Activated CD4-positive, alpha-beta T cell treated with anti-CD3 and anti-CD28 coated beads for 48 hours (primary cell): ENCODE results near the gene MAST2.

Experiments used
- DNase-seq: peaks from one replicate; pipeline ENCODE4 v3.0.0-alpha.2; 2020

The MAST2 gene

DNA sequence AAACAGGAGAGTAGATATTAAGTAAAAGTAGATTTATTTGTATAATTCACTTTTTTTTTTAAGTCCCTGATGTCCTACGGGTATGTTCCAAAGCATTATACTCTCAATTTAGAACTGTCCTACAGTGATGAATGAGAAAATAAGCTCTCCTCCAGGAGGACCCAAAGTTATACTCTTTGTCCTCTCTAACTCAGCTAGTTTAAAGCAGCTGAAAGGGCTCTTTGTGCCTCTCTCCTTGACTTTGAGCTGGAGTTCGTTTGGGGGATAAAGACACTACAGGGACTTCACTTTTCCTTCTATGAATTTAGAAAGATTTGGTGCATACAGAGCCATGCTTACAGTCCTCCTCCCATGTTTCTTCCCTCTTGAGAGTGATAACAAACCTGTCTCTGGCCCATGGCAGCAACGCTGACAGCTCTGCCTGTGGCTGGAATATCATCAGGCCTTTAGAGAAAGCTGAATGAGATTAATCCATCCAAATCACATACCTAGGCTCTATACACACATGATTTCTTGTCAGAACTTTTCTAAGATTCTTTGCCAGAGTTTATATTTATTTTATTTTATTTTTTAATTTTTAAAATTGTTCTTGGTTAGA, 194.7 kb downstream of the MAST2 start:
- no peak for DNase-seq

DNA sequence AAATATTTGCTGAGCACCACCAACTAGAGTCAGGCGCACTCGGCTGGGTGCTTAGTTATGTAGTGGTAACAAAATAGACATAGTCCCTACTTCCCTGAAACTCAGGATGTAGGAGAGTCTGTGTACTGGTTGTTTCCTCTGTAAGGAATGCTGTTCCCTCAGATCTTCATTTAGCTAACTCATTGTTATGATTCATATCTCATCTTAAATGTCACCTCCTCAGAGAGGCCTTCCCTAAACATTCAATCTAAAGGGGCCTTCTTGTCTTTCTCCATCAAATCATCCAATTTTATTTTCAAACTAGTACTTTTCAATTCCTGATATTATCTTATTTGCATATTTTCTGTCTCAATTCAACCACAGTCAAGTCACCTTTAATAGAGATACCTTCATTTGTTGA, 196.1 kb downstream of the MAST2 start:
- DNase-seq: no peak

DNA sequence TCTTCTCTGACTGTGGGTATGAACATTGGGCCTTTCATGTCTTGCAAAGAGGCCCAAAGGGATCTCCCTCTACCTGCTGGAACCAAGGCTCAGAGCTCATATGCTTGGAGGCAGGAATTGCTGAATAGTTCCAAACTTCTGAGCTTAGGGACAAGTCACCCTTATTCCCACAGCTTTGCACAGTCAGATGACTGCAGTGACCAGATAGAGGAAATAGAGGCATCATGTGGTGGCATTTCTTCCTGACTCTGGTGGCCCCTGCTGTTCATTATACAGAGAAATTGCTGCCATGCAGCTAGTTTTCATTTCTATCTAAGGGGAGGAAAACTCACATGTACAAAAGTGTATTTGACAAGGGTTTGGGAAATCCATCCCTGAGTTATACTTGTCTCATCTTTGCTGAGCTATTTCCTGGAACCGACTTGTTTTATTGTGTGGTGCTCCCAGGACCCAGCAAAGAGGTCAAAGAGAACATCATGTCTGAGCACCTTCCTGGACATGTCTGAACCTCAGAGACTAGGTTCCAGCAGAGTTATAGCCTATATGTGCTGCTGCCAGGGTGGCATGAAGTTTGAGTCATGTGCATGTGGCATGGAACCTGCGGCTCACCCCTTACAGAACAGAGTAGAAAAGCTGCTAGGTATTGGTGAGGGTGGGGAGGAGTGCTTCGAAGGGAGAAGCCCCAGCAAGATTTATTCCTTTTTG, 197.8 kb downstream of the MAST2 start:
- no peak for DNase-seq

DNA sequence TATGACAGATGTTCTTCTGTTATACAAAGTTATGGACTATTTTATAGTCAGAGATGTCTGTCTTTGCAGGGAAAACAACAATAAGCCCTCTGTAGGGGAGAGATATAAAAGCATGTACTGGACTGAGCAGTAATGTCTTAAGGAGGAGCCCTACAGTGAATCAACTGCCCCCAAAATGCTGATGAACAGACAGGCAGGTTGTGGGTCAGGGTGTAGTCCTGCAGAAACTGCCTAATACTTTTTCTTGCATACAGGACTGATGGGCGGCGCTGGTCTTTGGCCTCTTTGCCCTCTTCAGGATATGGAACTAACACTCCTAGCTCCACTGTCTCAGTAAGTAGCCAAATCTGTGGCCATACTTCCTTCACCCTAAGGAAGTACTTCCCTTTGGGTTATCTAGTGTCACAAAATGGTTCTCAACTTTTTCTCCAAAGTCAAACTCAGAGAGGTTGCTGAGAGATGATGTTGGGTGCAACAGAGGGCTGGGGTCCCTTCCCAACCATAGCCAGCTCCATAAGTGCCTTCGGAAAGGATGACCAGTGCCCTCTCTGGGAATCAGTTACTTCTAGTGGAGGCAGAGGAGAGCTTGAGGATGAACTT, 199.2 kb downstream of the MAST2 start:
- DNase-seq: no peak

DNA sequence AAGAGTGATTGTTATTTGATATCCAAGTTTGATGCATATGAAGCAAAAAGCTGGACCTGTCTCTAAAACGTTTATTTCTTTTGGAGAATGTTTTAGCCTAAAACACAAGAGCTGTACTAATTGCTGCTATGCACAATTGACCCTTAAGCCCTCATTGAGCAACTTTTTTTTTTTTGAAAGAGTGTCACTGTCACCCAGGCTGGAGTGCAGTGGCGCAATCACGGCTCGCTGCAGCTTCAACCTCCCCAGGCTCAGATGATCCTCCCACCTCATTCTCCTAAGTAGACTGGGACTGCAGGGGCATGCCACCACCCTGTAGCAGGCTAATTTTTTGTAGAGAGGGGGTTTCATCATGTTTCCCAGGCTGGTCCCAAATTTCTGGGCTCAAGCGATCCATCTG, 199.9 kb downstream of the MAST2 start:
- DNase-seq: no peak

DNA sequence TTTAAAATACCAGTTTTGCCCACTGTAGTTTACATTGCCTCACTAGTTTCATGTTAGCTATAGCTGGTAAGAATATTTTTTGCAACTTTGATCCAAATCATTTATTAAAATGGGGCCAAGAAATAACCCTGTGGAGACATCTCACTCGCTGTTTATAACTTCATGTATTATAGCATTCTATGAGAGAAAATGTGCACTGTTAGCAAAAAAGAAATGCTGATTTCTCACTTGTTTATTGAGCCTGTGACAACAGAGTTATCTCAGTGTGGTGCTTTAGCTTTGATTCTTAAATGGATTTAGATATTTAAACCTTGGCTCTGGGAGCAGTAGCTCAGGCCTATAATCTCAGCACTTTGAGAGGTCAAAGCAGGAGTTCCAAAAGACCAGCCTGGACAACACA, 201.1 kb downstream of the MAST2 start:
- no peak for DNase-seq

DNA sequence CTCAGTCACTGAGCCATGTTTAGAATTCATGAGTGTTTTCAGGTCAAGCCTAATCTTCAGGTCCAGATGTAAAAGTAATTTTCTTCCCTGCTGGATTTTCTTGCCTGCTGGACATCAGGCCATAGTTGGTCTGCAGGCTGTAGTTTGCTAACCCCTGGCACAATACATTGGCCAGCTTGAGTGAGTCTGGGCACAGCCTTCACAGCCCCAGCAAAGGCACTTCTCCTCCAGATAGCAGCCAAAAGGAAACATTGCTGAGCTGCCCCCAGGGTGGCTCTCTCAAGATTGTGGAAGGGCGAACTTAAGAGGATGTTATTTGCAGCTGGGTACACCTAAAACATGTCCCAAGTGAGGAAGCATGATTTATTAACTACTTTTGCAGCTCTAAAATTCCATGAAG, 202.2 kb downstream of the MAST2 start:
- DNase-seq: no peak

DNA sequence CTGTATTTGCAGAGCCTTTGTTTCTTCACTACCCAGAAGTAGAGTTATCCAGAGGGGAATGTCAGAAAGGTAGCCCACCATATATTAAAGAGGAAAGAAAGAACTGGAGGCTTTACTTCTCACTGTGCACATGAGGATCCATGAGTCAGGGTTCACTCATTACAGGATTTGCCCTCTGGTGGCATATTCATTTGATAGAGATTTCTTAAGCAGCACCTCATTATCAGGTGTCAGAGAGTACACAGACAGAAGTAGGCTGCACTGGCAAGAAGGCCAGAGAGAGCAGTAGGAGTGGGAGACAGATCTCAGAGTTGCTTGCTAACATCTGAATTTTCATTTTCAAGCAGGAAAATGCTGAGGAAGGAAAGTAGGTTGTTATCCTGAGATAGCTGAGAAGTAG, 205.2 kb downstream of the MAST2 start:
- no peak for DNase-seq

DNA sequence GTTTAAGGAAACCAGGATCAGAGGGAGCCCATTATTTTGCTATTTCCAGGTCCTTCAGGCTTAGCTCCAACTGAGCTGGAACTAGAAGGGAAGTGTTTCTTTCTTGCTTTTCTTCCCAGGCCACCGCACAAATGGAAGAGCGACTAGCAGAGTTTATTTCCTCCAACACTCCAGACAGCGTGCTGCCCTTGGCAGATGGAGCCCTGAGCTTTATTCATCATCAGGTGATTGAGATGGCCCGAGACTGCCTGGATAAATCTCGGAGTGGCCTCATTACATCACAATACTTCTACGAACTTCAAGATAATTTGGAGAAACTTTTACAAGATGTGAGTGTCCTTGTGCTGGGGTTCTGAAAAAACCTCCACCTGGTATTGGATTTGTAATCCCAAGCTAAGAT, 207.2 kb downstream of the MAST2 start:
- DNase-seq: no peak

DNA sequence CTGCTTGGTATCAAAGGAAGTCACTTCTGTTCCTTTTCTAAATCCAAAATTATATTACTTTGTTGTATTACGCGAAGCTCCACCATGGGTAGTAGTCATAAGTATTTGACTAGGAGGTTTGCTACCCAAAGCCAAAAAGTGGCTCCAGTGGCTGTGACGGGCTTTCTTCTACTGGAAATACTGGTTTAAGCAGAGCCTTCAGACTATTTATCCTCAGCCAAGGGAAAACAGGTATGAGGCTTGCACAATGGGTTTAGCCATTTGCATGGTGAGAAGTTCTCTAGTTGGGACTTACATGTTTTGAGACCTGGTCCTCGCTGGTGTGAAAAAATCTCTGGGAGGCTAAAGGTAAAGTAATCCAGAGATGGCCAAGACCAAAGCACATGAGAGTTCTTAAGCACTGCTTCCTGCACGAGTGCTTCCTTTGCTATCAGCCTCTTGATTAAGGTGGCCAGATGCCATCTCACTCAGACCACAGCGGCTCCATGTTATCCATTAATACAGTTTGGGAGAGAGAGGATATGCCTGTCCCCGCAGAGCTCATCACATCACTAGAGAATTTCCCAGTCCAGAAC, 207.8 kb downstream of the MAST2 start:
- no peak for DNase-seq

DNA sequence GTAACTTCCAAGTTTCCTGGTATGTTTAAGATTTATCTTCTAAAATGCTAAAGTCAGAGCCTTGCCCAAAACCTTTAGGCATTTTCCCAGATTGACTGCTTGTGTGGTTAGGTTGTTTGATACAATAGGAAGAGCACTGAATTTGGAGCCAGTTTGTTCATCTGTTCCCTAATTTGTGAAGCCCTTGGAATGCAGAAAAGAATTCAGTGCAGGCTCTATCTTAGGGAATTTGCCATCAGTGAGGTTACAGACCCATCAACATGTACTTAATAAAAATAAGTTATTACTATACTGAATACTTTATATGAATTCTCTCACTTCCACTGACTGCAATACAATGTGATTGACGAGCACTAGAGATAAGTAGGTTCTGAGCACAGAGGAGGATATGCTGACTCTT, 208.8 kb downstream of the MAST2 start:
- no peak for DNase-seq

DNA sequence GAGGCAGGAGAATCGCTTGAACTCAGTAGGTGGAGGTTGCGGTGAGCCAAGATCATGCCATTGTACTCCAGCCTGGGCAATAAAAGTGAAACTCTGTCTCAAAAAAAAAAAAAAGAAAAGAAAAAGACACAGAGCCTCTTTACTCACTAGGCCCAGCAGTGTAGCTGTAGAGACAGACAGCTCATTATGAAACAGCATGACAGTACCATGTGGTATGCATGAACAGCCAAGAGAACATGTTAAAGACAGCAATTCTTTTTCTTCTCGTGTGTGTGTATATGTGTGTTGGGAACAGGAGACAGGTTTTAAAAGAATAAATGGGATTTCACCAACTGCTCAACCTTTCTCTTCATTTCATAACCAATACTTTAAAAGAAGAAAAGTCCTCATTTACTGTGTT, 210.2 kb downstream of the MAST2 start:
- DNase-seq: no peak

DNA sequence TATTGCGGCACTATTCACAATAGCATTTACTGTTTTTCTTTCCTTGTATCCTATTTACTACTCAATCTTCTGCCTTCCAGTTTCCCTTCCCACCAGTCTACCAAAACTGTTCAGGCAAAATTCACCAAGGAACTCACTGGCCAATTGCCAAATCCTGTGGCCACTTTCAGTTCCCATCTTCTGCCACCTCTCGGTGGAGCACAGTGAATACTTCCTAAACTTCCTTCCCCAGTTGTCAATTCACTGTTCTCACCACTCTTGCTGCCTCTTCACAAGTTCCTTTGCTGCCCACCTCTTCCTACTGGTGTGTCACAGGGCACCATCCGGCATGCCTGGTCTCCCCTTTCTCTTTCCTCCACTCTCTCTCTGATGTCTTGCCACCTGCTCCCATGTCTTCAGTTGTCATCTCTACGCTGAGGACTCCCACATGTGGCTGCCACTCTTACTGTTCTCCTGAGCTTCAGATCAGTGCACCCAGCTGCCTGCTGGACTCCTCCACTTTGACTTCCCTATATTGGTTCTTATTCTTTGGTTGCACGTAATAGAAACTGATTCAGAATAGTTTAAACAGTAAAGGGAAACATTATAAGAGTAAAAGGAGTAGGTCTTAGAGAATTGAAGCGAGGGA, 214.6 kb downstream of the MAST2 start:
- no peak for DNase-seq

DNA sequence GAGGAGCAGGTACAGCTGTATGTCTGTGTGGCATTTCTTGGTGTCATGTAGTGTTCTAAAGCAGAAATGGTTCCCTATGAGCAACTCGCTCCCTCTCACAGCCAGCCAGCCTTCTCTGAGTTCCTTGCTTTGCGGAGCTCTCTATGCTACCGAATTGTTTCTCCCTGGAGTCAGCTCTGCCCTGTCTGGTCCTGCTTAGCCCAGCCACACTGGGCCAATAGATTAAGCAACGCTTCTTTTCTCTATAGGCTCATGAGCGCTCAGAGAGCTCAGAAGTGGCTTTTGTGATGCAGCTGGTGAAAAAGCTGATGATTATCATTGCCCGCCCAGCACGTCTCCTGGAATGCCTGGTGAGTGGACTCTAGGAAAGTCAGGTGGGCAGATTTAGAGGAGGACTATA, 215.9 kb downstream of the MAST2 start:
- DNase-seq: no peak

DNA sequence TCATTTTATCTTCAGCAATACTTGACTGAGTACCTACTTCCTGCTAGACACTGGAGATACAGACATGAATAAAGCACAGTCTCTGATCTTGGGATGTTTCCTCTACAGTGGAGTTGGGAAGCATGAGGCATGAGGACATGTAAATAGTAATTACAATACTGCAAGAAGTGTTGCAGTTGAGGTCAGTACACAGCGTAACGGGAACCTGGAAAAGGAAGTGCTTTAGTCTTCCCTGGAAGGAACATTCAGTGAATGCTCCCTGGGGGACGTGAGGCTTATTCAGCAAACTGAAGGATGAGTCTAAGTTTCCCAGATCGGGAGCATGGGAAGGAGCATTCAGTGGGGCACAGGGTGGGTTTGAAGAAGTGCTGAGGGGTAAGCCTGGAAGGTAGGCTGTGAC, 216.6 kb downstream of the MAST2 start:
- no peak for DNase-seq

DNA sequence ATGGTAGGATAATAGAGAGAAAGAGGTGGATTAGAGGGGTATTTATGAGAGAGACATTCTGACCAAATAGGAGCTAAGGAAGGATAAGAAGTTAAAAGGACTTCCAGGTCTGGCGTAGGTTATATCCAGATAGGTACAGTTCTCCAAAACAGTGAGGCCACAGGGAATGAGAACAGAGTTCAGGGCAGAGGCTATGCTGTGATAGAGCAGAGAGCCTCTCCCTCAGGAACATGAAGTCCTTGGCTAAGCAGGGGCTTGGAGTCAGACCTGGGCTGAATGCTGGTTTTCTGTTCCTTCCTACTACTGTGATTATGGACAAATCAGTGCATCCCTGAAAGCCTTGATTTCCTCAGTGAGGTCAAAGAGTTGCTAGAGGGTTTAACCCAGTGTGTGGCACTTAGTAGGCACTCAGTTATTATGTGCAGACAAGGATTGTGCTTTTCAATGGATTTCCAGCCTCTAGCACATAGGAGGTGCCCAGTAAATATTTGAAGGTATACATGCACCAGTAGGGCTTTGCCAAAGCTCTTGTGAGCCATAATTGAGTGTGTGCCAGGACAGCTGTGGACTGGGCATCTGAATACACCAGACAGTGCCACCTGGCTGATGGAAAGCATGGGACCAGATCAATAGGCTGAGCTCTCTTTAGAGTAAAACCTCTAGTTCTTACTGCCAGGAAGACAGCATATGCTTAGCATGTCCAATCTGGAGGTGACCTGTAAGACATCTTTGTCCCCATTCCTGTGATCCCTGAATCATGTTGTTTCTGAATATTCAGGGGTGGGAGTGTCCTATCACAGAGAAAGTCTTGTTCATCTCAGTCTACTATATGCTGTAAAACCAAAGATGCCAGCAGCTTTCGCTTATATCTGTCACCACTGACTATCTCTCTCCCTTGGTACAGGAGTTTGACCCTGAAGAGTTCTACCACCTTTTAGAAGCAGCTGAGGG, 217.9 kb downstream of the MAST2 start:
- no peak for DNase-seq

DNA sequence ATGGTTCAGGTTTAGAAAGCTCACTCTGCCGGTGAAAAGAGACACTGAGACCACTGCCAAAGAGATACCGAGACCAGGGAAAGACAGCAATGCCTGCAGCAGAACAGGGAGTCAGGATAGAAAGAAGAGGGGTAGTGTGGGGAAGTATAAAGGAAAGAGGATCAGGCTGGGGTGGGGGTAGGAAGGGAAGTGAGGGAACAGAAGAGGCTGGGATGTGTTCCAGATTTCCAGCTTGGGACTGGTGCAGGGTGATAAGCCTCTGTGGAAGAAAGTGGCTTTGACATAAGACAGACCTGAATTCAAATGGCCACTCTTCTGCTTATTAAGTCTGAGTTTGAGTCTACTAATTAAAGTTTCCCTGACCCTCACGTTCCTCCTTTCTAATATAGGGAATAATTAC, 223.1 kb downstream of the MAST2 start:
- no peak for DNase-seq

DNA sequence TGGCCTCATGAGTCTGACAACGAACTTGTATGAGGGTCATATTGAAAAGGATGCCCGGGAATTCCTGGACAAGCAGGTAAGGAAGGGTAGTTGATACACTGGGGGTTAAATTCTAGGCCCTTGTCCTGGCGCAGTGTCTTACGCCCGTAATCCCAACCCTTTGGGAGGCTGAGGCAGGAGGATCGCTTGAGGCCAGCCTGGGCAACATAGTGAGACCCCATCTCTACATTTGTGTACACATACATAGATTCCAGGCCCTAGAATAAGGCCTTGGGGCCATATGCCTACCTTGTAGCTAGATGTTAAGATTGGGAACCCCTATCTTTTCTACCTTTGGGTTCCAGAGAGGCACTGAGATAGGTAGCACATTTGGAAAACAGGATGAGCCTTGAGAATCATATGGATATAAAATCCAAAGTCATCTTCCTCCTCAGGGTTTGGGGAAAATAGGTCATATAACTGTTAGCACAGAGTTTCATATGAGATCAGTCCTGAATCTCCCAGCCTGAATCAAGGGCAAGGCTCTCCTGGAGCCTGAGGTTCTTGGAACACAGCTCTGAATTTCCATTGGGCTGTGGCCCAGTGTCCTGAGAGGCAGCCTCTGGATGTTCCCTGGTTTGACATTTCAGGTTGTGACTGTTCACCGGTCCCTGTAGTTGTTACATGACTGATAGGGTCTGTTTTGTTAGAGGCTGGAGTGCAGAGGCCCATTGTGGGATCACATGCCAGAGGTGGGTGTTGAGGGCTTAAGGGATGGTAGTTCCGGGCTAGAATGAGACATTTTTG, 224.6 kb downstream of the MAST2 start:
- DNase-seq: no peak

DNA sequence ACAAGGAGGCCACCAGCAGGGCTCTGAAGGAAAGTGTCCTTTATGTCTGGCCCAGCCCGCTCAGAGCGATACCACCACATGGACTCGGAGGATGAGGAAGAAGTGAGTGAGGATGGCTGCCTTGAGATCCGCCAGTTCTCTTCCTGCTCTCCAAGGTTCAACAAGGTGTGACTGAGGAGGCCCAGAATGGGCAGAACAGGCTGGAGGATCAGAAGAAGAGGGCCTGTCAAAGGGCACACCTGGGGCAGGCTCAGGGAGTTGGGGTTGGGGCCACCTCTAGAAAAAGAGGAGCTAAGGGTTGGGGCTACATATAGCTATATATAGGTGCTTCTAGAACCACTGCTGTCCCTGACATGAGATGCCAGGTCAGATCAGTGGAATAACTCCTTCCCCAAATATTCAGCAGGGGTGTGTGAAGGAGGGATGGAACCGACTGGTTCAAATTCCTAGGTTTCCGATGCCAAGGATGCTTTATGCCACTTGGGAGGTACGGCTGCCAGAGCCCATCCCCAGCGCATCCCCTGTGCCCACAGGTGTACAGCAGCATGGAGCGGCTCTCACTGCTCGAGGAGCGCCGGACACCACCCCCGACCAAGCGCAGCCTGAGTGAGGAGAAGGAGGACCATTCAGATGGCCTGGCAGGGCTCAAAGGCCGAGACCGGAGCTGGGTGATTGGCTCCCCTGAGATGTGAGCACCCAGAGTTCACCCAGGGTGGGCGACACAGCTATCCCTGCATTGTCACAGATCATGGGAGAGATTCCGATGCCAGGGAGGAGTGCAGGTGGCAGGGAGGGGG, 226.9 kb downstream of the MAST2 start:
- DNase-seq: no peak

DNA sequence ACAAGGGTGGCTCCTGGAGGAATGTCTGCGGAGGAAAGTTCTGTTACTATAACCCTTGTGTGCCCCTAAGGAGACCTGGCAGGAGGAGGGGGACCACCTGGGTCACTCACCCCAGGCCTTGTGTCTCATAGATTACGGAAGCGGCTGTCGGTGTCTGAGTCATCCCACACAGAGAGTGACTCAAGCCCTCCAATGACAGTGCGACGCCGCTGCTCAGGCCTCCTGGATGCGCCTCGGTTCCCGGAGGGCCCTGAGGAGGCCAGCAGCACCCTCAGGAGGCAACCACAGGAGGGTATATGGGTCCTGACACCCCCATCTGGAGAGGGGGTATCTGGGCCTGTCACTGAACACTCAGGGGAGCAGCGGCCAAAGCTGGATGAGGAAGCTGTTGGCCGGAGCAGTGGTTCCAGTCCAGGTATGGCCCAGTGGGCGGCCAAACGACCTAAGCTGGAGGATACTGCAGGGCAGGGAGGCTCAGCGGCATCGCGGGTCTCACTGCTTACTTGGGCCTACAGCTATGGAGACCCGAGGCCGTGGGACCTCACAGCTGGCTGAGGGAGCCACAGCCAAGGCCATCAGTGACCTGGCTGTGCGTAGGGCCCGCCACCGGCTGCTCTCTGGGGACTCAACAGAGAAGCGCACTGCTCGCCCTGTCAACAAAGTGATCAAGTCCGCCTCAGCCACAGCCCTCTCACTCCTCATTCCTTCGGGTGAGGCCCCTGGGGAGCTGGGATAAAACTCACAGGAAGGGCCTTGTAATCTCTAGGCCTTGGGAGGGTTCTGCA, 227.7 kb downstream of the MAST2 start:
- no peak for DNase-seq
